Left lung (tissue), 10 donors: ENCODE measurements around the gene SCD5. TPM values are rescaled to one million over a fixed set of nuclear protein-coding genes. Genes with fewer than 3 reads are reported as not detected.
"Not testable (repeated sequence)": the region's sequence is repeated elsewhere in the genome, so short reads cannot be mapped to it uniquely, and the experiment has no call there.

ENCODE experiments used
- ATAC-seq: fragments of 200-7000 bp; cut with Tn5 transposase; one replicate; pipeline ENCODE4 v1.9.1; 2020; ENCODE audit warnings: moderate library complexity
- DNase-seq, 4 donors: peaks; one replicate each; pipeline ENCODE4 v3.0.0-alpha.2; 2013 to 2020
- H3K27ac ChIP-seq, 2 donors: fragments of 200-600 bp; sonication (generic) in 1 of 2; one replicate each; pipeline versions ENCODE4 v1.5.0 to v1.8.0; 2020 to 2021
- H3K27me3 ChIP-seq, 2 donors: fragments of 200-600 bp; sonication (generic) in 1 of 2; one replicate each; pipeline versions ENCODE4 v1.5.0 to v1.8.0; 2020 to 2021
- H3K36me3 ChIP-seq, 2 donors: fragments of 200-600 bp; sonication (generic) in 1 of 2; one replicate each; pipeline versions ENCODE4 v1.5.0 to v1.8.0; 2020 to 2021
- H3K4me1 ChIP-seq, 2 donors: fragments of 200-600 bp; one replicate each; pipeline ENCODE4 v1.8.0; 2021
- H3K4me3 ChIP-seq, 2 donors: fragments of 200-600 bp; sonication (generic) in 1 of 2; one replicate each; pipeline versions ENCODE4 v1.5.0 to v1.8.0; 2020 to 2021; ENCODE audit warnings: mild to moderate bottlenecking in 1 of 2
- H3K9me3 ChIP-seq, 2 donors: fragments of 200-600 bp; sonication (generic) in 1 of 2; one replicate each; pipeline versions ENCODE4 v1.5.0 to v1.8.0; 2020 to 2021
- intact Hi-C, 2 donors: fragments of 100-400 bp; cut with DNase I; formaldehyde crosslinking; loops; one replicate each; pipeline versions ENCODE4 v1.11.2 to v1.14.2; 2022
- polyA plus RNA-seq, 6 donors: library from polyadenylated mRNA; unstranded; fragments of 120-200 nt; gene quantifications; one replicate each; pipeline ENCODE4 v1.2.1, GENCODE V29; 2013; ENCODE audit not compliant: insufficient read length in 6 of 6
- total RNA-seq, 2 donors: library from RNA; stranded (reverse); fragmentation: NEBNext Ultra II Directional; extraction: Animal tissue kit (Norgen Biotek cat#: 25700); gene quantifications; one replicate each; pipeline ENCODE4 v1.2.1, GENCODE V29; 2021
- TF ChIP-seq, protein P1 (sequence below), 2 donors: fragments of 200-600 bp; sonication (generic) in 1 of 2; IDR thresholded peaks; one replicate each; pipeline versions ENCODE4 v1.5.0 to v1.8.0; 2021; ENCODE audit warnings: antibody characterized with exemption in 2 of 2
- donor health status: DM: no; HTN: yes; CAD: no.
- donor health status: DM: no; HTN: no; CAD: no.

Gene SCD5
- total and polyA plus RNA-seq, 8 donors, result 12.5 to 41.1 (median 35.0) TPM

DNA sequence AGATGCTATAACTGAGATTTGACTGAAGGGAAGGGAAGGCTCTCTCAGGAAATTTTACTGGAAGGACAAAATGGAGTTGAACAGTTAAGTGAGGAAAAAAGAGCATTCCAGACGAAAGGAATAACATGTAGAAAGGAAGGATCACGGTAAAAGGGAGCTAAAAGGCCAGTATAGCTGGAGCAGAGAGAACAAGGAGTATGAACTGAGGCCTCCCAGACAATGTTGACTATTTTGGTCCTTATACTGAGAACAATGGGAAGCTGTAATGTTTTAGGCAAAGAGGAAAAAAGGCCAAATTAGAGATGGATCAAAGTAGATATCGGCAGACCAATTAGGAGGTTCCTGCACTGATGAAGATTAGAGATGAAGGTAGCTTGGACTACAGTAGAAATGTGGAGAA lies 26.8 kb upstream of the SCD5 start:
- intact Hi-C loops, result loop anchor here in 1 of 2 donors (10.0 kb wide), 1 partner anchor 49 kb away; no protein-coding TSS in a partner anchor
- no peak overlapping the region for H3K27ac ChIP-seq

DNA sequence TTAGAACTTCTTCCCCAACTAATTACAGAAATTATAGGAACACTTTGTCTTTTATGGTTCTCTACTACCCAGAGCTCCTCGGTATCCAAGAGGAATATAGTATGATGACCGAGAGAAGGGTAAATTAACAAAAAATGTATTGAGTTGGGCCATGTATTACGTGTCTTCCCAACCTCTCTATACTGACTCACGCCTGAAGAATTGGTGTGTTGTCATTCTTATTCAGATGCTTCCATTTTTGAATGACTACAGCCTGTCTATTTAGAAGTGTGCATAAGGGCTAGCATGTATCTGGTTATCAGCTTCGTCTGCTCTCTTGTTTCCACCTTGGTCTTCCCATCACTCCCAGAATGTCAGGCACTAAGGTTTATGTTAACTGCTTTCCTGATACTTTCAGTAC lies 24.5 kb upstream of the SCD5 start:
- no peaks in the 10 kb centered on the region for H3K9me3 ChIP-seq
- H3K27me3 ChIP-seq, result no peaks in the 10 kb centered on the region
- DNase-seq (no peak), ATAC-seq (no peak)
- H3K27ac ChIP-seq, result no peak overlapping the region
- intact Hi-C loops, result loop anchor here in 1 of 2 donors (10.0 kb wide), 1 partner anchor 52 kb away; no protein-coding TSS in a partner anchor
- TF ChIP-seq, protein P1, sequence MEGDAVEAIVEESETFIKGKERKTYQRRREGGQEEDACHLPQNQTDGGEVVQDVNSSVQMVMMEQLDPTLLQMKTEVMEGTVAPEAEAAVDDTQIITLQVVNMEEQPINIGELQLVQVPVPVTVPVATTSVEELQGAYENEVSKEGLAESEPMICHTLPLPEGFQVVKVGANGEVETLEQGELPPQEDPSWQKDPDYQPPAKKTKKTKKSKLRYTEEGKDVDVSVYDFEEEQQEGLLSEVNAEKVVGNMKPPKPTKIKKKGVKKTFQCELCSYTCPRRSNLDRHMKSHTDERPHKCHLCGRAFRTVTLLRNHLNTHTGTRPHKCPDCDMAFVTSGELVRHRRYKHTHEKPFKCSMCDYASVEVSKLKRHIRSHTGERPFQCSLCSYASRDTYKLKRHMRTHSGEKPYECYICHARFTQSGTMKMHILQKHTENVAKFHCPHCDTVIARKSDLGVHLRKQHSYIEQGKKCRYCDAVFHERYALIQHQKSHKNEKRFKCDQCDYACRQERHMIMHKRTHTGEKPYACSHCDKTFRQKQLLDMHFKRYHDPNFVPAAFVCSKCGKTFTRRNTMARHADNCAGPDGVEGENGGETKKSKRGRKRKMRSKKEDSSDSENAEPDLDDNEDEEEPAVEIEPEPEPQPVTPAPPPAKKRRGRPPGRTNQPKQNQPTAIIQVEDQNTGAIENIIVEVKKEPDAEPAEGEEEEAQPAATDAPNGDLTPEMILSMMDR (IDR thresholded peaks at IDR 0.05), result no peak
- H3K4me1 ChIP-seq, result no peaks in the 10 kb centered on the region
- no peak overlapping the region for H3K4me3 ChIP-seq
- peaks cover 22 to 100% of the 10 kb centered on the region in 2 donors for H3K36me3 ChIP-seq

More for the DNA sequence above, 26.8 kb upstream of the SCD5 start:
- DNase-seq (no peak), ATAC-seq (no peak)
- Histone ChIP-seq H3K4me3 (no peak overlapping the region), H3K36me3 (peaks cover 22 to 98% of the 10 kb centered on the region in 2 donors), H3K27me3 (no peaks in the 10 kb centered on the region), H3K4me1 (no peaks in the 10 kb centered on the region), H3K9me3 (no peaks in the 10 kb centered on the region)
- TF ChIP-seq, protein P1 (IDR thresholded peaks at IDR 0.05), result no peak

DNA sequence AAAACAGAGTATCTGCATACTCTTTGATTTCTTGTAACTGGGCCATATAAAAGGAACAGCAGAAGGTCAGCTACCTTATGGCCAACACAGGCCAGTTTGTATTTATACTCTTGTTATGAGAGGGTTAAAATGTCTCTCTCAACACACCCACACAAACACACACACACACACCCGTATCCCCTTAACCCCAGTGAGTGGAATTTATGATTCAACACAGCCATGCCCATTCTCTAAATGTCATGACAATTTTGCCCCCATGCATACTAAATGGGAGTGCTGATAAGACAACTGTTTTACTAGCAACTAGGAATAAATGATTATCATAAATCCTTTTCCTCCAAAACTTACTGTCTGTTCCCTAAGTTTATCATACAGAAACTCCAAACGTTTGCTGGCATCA lies 22.1 kb upstream of the SCD5 start:
- Histone ChIP-seq H3K4me3 (no peak overlapping the region), H3K27ac (no peak overlapping the region), H3K36me3 (peaks cover 12 to 93% of the 10 kb centered on the region in 2 donors), H3K4me1 (no peaks in the 10 kb centered on the region), H3K9me3 (no peaks in the 10 kb centered on the region), H3K27me3 (no peaks in the 10 kb centered on the region)
- TF ChIP-seq, protein P1 (IDR thresholded peaks at IDR 0.05), result no peak
- no peak for DNase-seq
- intact Hi-C loops, result loop anchor here in 1 of 2 donors (10.0 kb wide), 1 partner anchor 54 kb away; no protein-coding TSS in a partner anchor
- no peak for ATAC-seq

DNA sequence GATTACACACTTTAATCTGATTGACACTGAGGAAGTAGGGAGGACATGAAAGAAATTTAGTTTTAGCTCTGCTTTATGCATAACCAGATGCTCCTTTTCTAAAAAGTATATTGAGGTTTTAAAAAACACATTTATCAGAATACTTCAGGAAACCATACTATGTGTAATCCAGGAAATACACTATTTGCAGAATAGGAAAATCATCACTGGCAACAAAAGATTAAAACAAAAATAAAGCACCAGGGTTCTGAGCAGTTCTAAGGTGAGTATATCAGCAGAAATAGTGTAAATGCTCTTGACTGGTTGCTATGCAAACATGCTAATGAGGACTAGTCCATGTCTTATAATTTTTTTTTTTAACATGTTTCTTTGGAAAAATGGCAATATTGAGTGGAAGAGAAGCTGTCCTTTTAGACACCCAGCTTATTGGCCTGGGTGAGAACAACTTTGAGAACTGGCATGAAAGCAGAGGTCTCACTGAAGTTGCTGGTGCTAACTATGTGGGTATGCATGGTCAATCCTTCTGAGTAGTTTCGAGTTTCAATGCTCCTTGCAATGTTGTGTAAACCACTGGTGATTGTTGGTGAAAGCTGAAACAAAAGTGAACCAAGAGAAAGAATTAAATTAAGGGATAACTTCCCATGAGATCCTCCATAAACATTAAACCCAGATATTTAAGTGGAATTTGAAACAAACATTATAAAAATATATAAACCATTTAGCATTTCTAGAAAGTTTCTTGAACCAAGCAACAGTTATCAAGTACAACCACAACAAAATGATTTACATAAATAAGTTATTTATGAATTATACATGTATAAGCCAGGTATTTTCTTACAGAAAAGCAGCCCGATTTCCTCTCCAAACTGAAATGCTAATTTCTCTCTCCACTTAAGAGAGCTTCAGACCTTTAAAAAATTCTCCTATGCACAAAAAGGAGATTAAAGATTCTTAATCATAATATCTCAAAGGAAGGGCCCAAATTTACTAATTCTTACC lies 20.4 kb upstream of the SCD5 start:
- H3K9me3 ChIP-seq, result no peaks in the 10 kb centered on the region
- H3K27ac ChIP-seq, result no peak overlapping the region
- TF ChIP-seq, protein P1 (IDR thresholded peaks at IDR 0.05), result no peak
- H3K4me3 ChIP-seq, result no peak overlapping the region
- no peak for DNase-seq
- H3K4me1 ChIP-seq, result no peaks in the 10 kb centered on the region
- peaks cover 12 to 76% of the 10 kb centered on the region in 2 donors for H3K36me3 ChIP-seq
- intact Hi-C loops, result no loop called here
- H3K27me3 ChIP-seq, result no peaks in the 10 kb centered on the region
- no peak for ATAC-seq

DNA sequence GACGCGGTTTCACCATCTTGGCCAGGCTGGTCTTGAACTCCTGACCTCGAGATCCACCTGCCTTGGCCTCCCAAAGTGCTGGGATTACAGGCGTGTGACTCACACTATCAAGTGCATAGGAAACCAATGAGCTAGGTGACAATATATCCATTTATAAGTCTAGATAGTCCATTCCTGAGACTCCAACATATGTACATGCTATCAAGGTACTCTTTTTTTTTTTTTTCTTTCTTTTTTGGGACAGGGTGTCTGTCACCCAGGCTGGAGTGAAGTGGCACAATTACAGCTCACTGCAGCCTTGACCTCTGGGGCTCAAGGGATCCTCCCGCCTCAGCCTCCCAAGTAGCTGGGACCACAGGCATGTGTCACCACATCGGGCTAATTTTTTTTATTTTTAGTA lies 18.3 kb upstream of the SCD5 start:
- ATAC-seq, H3K4me1 ChIP-seq, intact Hi-C loops, H3K4me3 ChIP-seq, H3K27me3 ChIP-seq, H3K9me3 ChIP-seq, H3K27ac ChIP-seq, DNase-seq: not testable (repeated sequence)
- peaks cover 0 to 55% of the 10 kb centered on the region in 2 donors for H3K36me3 ChIP-seq
